GM12875 (cell line): ENCODE measurements around the gene TMEM204.

Source experiments
- H3K4me3 ChIP-seq: one replicate; pipeline ENCODE4 v1.5.1; 2011; ENCODE audit warnings: low read depth, low read length, control low read depth
- CTCF ChIP-seq: IDR thresholded peaks from 2 replicates; pipeline ENCODE4 v1.5.1; 2011; ENCODE audit warnings: low read depth, mild to moderate bottlenecking, control low read depth, inconsistent platforms, low read length, moderate library complexity, borderline replicate concordance; ENCODE audit not compliant: insufficient read depth

TMEM204 gene

DNA sequence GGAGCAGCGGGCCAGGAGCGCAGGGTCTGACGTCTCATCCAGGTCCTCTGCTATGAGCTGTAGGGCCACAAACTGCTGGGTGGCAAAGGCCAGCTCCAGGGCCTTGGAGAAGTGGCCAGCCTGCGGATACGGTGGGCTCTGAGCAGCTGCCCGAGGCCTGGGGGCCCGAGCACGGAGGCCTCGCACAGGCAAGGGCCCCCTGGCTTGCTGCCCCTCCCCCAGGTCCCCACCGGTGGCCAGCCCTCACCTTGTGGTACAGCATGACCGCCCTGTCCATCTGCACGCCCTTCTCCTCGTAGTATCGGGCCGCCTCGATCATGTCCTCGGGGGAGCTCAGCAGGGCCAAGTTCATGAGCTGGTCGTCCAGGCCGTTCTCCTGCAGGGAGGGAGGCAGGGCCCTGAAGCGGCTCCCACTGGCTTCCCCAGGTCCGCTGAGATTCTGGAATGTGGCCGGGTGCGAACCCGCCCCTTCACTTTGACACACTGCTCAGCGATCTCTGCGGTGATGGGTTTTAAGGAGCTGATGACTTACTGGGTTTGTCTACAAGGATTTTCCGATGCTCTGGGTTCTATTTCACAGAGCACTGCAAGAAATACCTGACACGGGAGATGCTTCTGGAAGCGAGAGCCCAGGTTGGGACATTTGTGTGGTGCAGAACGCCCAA, 9.8 kb upstream of the TMEM204 start:
- TF ChIP-seq CTCF: no peak
- no peak overlapping the region for H3K4me3 ChIP-seq

- no peak overlapping the region for H3K4me3 ChIP-seq
- no peak for TF ChIP-seq CTCF
Measured at GRCh38 chr16:1524366-1524765, 9.1 kb upstream of the TMEM204 start.

GRCh38 chr16:1525871-1526607, 7.4 kb upstream of the TMEM204 start:
- no peak overlapping the region for H3K4me3 ChIP-seq
- TF ChIP-seq CTCF: no peak

DNA sequence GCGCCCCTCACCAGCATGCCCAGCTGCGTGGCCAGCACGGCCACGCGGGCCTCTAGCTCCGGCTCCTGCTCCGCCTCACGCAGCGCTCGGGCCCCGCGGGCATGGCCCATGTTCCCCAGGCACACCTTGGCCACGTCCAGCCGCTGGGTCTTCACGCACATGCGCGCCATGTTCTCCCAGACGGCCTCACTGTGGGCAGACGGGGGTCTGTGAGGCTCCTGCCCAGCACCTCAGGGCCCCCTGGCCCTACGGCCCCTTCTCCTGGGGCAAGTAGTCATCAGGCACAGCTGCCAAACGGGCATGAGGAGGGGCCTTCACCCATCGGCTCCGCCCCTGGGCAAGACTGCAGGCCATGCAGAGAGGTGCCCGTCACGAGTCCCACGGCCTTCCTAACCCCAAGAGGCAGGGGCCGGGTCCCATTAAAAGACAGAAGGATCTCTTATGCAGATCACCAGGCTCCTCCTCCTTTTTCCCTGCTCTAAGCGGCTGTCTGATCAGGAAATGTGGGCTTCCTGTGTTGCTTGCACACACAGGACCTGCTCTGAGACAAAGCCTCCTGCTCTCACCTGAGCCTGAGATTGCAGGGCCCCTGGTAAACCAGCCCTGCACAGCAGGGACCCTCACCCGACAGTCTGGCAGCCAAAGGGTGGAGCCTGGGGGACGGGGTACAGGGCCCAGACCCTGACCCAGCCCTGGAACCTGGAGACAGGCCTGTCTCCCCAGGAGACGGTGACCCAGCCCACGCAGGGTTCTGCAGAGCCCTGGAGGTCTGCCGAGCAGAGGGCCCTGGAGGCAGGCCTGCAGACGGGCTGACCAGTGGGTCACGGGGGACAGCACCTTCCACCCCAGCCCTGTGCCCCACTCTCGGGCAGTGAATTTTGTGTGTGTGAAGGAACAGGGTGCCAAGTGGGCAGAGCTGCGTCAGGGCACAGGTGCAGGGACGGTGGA, 6.6 kb upstream of the TMEM204 start:
- TF ChIP-seq CTCF: no peak
- no peak overlapping the region for H3K4me3 ChIP-seq

GRCh38 chr16:1527836-1528811, 5.3 kb upstream of the TMEM204 start:
- H3K4me3 ChIP-seq: no peak overlapping the region
- TF ChIP-seq CTCF: no peak

- no peak for TF ChIP-seq CTCF
Measured at GRCh38 chr16:1528921-1529537, 4.4 kb upstream of the TMEM204 start.

More at GRCh38 chr16:1528921-1529537, 4.4 kb upstream of the TMEM204 start:
- no peak overlapping the region for H3K4me3 ChIP-seq
